HEK293 (cell line): Measurements from ENCODE around the gene URGCP.

Experiments
- ATF2 ChIP-seq: fragments of 450-650 bp; formaldehyde crosslinking; IDR thresholded peaks from 2 replicates; pipeline ENCODE4 v1.5.1; 2016; ENCODE audit warnings: missing biosample characterization, missing genetic modification characterization, low read depth
- PRDM1 ChIP-seq: fragments of 450-650 bp; formaldehyde crosslinking; IDR thresholded peaks from 2 replicates; pipeline ENCODE4; 2016; ENCODE audit warnings: missing biosample characterization, missing genetic modification characterization
- SALL2 ChIP-seq: fragments of 450-650 bp; formaldehyde crosslinking; IDR thresholded peaks from 2 replicates; pipeline ENCODE4 v1.5.0; 2017; ENCODE audit warnings: missing biosample characterization, mild to moderate bottlenecking, missing genetic modification characterization, borderline replicate concordance
- YY1 ChIP-seq: fragments of 450-650 bp; formaldehyde crosslinking; IDR thresholded peaks from 2 replicates; pipeline ENCODE4 v1.5.1; 2018; ENCODE audit warnings: missing biosample characterization, missing genetic modification characterization
- ZBTB11 ChIP-seq: fragments of 450-650 bp; formaldehyde crosslinking; conservative IDR thresholded peaks from 2 replicates; pipeline ENCODE4 v1.5.1; 2016; ENCODE audit warnings: low read depth, missing biosample characterization, missing genetic modification characterization
- ZFHX2 ChIP-seq: fragments of 450-650 bp; formaldehyde crosslinking; conservative IDR thresholded peaks from 2 replicates; pipeline ENCODE4 v1.5.1; 2016; ENCODE audit warnings: missing biosample characterization, missing genetic modification characterization
- ZNF10 ChIP-seq: fragments of 450-650 bp; formaldehyde crosslinking; IDR thresholded peaks from 2 replicates; pipeline ENCODE4 v1.5.1; 2017; ENCODE audit warnings: missing biosample characterization, missing genetic modification characterization
- ZNF155 ChIP-seq: fragments of 450-650 bp; formaldehyde crosslinking; IDR thresholded peaks from 2 replicates; pipeline ENCODE4 v1.5.1; 2016; ENCODE audit warnings: missing biosample characterization, missing genetic modification characterization
- ZNF221 ChIP-seq: fragments of 450-650 bp; formaldehyde crosslinking; IDR thresholded peaks from 2 replicates; pipeline ENCODE4 v1.5.1; 2017; ENCODE audit warnings: missing biosample characterization, missing genetic modification characterization, borderline replicate concordance
- ZNF223 ChIP-seq: fragments of 450-650 bp; formaldehyde crosslinking; IDR thresholded peaks from 2 replicates; pipeline ENCODE4 v1.5.1; 2016; ENCODE audit warnings: missing biosample characterization, missing genetic modification characterization
- ZNF239 ChIP-seq: fragments of 450-650 bp; formaldehyde crosslinking; IDR thresholded peaks from 2 replicates; pipeline ENCODE4 v1.5.1; 2016; ENCODE audit warnings: missing biosample characterization, missing genetic modification characterization
- ZNF280C ChIP-seq: fragments of 450-650 bp; formaldehyde crosslinking; IDR thresholded peaks from 2 replicates; pipeline ENCODE4 v1.5.1; 2016; ENCODE audit warnings: missing biosample characterization, missing genetic modification characterization
- ZNF292 ChIP-seq: fragments of 450-650 bp; formaldehyde crosslinking; IDR thresholded peaks from 2 replicates; pipeline ENCODE4 v1.5.1; 2016; ENCODE audit warnings: low read depth, missing biosample characterization, missing genetic modification characterization, borderline replicate concordance
- ZNF324 ChIP-seq: fragments of 450-650 bp; formaldehyde crosslinking; IDR thresholded peaks from 2 replicates; pipeline ENCODE4 v1.5.1; 2016; ENCODE audit warnings: missing biosample characterization, missing genetic modification characterization
- ZNF341 ChIP-seq: fragments of 450-650 bp; formaldehyde crosslinking; IDR thresholded peaks from 2 replicates; pipeline ENCODE4; 2016; ENCODE audit warnings: low read depth, missing biosample characterization, missing genetic modification characterization
- ZNF449 ChIP-seq: fragments of 450-650 bp; formaldehyde crosslinking; IDR thresholded peaks from 2 replicates; pipeline ENCODE4 v1.5.1; 2017; ENCODE audit warnings: missing biosample characterization, mild to moderate bottlenecking, missing genetic modification characterization, moderate library complexity
- ZNF596 ChIP-seq: fragments of 450-650 bp; IDR thresholded peaks from 2 replicates; pipeline ENCODE4 v1.5.0; 2018; ENCODE audit warnings: missing biosample characterization, mild to moderate bottlenecking, missing genetic modification characterization, moderate library complexity
- ZNF600 ChIP-seq: fragments of 450-650 bp; formaldehyde crosslinking; IDR thresholded peaks from 2 replicates; pipeline ENCODE4 v1.5.1; 2016; ENCODE audit warnings: missing biosample characterization, missing genetic modification characterization
- ZNF624 ChIP-seq: fragments of 450-650 bp; formaldehyde crosslinking; IDR thresholded peaks from 2 replicates; pipeline ENCODE4 v1.5.1; 2017; ENCODE audit warnings: missing biosample characterization, missing genetic modification characterization
- ZNF629 ChIP-seq: fragments of 450-650 bp; formaldehyde crosslinking; IDR thresholded peaks from 2 replicates; pipeline ENCODE4 v1.5.1; 2017; ENCODE audit warnings: missing biosample characterization, missing genetic modification characterization
- ZNF658 ChIP-seq: fragments of 450-650 bp; formaldehyde crosslinking; IDR thresholded peaks from 2 replicates; pipeline ENCODE4; 2016; ENCODE audit warnings: missing biosample characterization, missing genetic modification characterization
- ZNF701 ChIP-seq: fragments of 450-650 bp; formaldehyde crosslinking; IDR thresholded peaks from 2 replicates; pipeline ENCODE4 v1.5.1; 2016; ENCODE audit warnings: missing biosample characterization, missing genetic modification characterization
- ZNF76 ChIP-seq: fragments of 450-650 bp; formaldehyde crosslinking; IDR thresholded peaks from 2 replicates; pipeline ENCODE4; 2016; ENCODE audit warnings: low read depth, missing biosample characterization, missing genetic modification characterization, borderline replicate concordance
- ZSCAN18 ChIP-seq: fragments of 450-650 bp; formaldehyde crosslinking; IDR thresholded peaks from 2 replicates; pipeline ENCODE4 v1.5.1; 2016; ENCODE audit warnings: missing biosample characterization, missing genetic modification characterization
- ZSCAN5A ChIP-seq: fragments of 450-650 bp; formaldehyde crosslinking; IDR thresholded peaks from 2 replicates; pipeline ENCODE4 v1.5.1; 2016; ENCODE audit warnings: missing biosample characterization, missing genetic modification characterization

The URGCP gene

GRCh38 chr7:43925984-43926797 lies 19.8 kb upstream of the URGCP start, which contains the start of gene UBE2D4 (continued):
- TF ChIP-seq ZNF449 (tag by site-specific recombination) (no peak), ZNF10 (tag by site-specific recombination) (peak; percentile 78), ZNF280C (tag by site-specific recombination) (no peak), ZNF624 (tag by site-specific recombination) (no peak), ZNF341 (tag by site-specific recombination) (peak; percentile 97), ZNF223 (tag by site-specific recombination) (no peak), ZSCAN18 (tag by site-specific recombination) (no peak), ZSCAN5A (tag by site-specific recombination) (peak; percentile 87; the same call in 1 of the 2 replicates), ZBTB11 (0 out of 2 replicates have a peak, but pooled peaks have one; percentile 14), SALL2 (tag by site-specific recombination) (no peak), PRDM1 (tag by site-specific recombination) (peak; percentile 97), ZFHX2 (peak; percentile 51), ZNF596 (0 out of 2 replicates have a peak, but pooled peaks have one; percentile 32), ZNF239 (tag by site-specific recombination) (no peak), ATF2 (tag by site-specific recombination) (no peak), ZNF221 (peak; percentile 55; the same call in 1 of the 2 replicates), ZNF629 (tag by site-specific recombination) (peak; percentile 75; the same call in 1 of the 2 replicates), YY1 (tag by site-specific recombination) (0 out of 2 replicates have a peak, but pooled peaks have one; percentile 47), ZNF324 (peak; percentile 69; the same call in 1 of the 2 replicates), ZNF600 (tag by site-specific recombination) (peak; percentile 100), ZNF155 (tag by site-specific recombination) (no peak), ZNF292 (tag by site-specific recombination) (no peak), ZNF701 (tag by site-specific recombination) (no peak), ZNF658 (no peak), ZNF76 (tag by site-specific recombination) (peak; percentile 86)
